ENCODE measurements around the gene CCDC110. TPM values are rescaled to one million over a fixed set of nuclear protein-coding genes. Genes with fewer than 3 reads are reported as not detected.

Gene CCDC110
- polyA plus RNA-seq, 1 experiment = not detected

DNA sequence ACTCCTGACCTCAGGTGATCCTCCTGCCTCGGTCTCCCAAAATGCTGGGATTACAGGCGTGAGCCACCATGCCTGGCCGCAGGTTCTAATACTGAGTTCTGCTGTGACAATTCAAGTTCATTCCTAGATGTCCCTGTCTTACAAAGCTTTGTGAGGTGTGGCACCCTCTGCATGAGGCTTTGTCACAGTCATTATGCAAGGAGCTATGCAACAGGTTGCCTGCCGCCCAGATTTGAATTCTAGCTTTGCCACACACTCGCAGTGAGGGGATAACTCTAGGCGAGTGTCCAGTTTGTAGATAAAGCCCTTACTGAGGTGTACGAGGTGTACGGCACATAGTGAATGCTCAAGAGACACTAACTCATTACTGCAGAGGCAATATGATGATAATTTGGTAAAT is 3.5 kb downstream of the CCDC110 start:
- no peak overlapping the region for H3K4me3 ChIP-seq (ENCODE audit: low read depth, low read length)
- ChIA-PET CTCF (interaction anchor here (1.5 kb wide), 1 partner anchor 11 kb away, joined by 3 read pairs; no protein-coding TSS in a partner anchor), POLR2A (no interaction called here)
- H3K27me3 ChIP-seq (ENCODE audit: control insufficient read depth, insufficient read depth, low read length) = peaks cover 19% of the 10 kb centered on the region
- DNase-seq (ENCODE audit: low read depth) = no peak
- no peaks in the 10 kb centered on the region for H3K36me3 ChIP-seq (ENCODE audit: control insufficient read depth, insufficient read depth, low read length)
- TF ChIP-seq, protein P1, sequence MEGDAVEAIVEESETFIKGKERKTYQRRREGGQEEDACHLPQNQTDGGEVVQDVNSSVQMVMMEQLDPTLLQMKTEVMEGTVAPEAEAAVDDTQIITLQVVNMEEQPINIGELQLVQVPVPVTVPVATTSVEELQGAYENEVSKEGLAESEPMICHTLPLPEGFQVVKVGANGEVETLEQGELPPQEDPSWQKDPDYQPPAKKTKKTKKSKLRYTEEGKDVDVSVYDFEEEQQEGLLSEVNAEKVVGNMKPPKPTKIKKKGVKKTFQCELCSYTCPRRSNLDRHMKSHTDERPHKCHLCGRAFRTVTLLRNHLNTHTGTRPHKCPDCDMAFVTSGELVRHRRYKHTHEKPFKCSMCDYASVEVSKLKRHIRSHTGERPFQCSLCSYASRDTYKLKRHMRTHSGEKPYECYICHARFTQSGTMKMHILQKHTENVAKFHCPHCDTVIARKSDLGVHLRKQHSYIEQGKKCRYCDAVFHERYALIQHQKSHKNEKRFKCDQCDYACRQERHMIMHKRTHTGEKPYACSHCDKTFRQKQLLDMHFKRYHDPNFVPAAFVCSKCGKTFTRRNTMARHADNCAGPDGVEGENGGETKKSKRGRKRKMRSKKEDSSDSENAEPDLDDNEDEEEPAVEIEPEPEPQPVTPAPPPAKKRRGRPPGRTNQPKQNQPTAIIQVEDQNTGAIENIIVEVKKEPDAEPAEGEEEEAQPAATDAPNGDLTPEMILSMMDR (IDR thresholded peaks at IDR 0.05; ENCODE audit: insufficient read depth, low read depth, low read length) = no peak

DNA sequence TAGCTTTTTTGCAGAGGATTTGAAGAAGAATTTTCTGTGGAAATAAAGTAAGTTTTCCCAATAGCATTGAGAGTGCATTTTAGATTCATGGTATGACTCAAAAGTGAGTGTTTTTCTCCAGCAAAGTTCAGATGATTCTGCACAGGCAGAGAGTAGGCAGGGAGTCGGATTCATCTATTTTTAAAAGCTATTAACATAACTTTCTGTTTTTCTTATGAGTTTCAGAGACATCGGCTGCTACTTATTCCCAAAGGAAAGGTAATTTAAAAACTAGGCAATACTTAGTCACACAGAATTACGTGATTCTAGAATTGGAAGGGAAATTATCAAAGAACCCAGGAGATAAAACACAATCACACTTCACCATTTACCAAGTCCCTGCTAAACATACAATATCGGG is 4.4 kb downstream of the CCDC110 start:
- no peak overlapping the region for H3K4me3 ChIP-seq (ENCODE audit: low read depth, low read length)
- no peaks in the 10 kb centered on the region for H3K36me3 ChIP-seq (ENCODE audit: control insufficient read depth, insufficient read depth, low read length)
- POLR2A ChIA-PET = no interaction called here
- CTCF ChIA-PET = no interaction called here
- TF ChIP-seq, protein P1 (IDR thresholded peaks at IDR 0.05; ENCODE audit: insufficient read depth, low read depth, low read length) = no peak
- peaks cover 19% of the 10 kb centered on the region for H3K27me3 ChIP-seq (ENCODE audit: control insufficient read depth, insufficient read depth, low read length)
- DNase-seq (ENCODE audit: low read depth) = no peak

DNA sequence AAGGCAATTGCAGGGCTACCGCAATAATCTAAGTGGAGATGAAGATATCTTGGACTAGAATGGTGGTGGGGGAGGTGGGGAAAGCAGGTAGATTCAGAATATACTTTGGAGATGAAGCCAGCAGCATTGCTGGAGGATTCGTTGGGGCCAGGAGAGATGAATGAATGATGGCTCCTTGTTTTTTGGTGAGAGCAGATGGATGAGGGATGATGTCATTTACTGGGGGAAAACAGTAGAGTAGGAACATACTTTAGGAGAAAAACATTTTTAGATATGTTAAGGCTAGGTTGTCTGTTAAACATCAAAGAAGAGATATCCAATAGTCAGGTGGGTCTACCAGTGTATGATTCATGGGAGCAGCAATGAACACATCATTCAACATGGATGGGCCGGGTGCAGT is 5.8 kb downstream of the CCDC110 start:
- CTCF ChIA-PET = no interaction called here
- TF ChIP-seq, protein P1 (IDR thresholded peaks at IDR 0.05; ENCODE audit: insufficient read depth, low read depth, low read length) = no peak
- no peak for DNase-seq (ENCODE audit: low read depth)
- POLR2A ChIA-PET = no interaction called here
- Histone ChIP-seq H3K4me3 (ENCODE audit: low read depth, low read length) (no peak overlapping the region), H3K27me3 (ENCODE audit: control insufficient read depth, insufficient read depth, low read length) (peaks cover 17% of the 10 kb centered on the region), H3K36me3 (ENCODE audit: control insufficient read depth, insufficient read depth, low read length) (no peaks in the 10 kb centered on the region)

DNA sequence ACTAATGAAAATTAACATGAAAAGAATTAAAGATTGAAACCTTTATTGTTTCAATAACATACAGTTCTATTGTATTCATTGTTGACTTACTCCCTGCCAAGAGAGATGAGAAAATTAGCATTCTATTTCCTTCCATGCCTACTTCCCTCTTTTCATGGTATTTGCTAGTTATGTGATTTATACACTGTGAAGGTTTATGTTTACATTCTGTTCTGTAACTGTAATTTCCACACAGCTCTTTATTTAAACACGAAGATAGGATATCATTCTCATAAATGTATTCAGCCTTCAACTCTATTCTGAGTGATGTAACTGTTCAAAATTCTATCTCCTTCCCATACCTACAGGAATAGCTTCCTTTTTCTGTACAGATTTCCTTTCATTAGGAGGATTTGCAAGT is 6.6 kb downstream of the CCDC110 start:
- ChIA-PET POLR2A (no interaction called here), CTCF (no interaction called here)

DNA sequence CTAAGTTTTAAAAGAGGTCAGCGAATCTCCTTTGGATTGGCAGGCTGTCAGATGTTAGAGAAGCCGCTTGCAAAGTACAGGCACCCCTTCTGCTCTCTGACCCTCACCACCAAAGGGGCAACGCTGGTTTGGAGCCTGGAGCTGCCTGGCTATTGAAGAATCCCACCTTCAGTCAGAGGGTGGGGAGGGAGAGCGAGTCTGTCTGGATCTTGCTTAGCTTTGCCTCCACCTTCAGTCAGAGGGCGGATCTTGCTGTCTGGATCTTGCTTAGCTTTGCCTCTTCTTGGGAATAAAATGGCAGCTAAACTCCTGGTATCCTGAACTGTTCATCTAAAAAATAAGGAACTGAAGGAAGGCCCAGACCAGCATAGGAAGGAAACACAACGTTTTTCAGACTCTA is 7.3 kb downstream of the CCDC110 start:
- ChIA-PET CTCF (no interaction called here), POLR2A (no interaction called here)

More for the DNA sequence above, 6.6 kb downstream of the CCDC110 start:
- TF ChIP-seq, protein P1 (IDR thresholded peaks at IDR 0.05; ENCODE audit: insufficient read depth, low read depth, low read length) = no peak
- Histone ChIP-seq H3K36me3 (ENCODE audit: control insufficient read depth, insufficient read depth, low read length) (no peaks in the 10 kb centered on the region), H3K4me3 (ENCODE audit: low read depth, low read length) (no peak overlapping the region), H3K27me3 (ENCODE audit: control insufficient read depth, insufficient read depth, low read length) (peaks cover 15% of the 10 kb centered on the region)
- DNase-seq (ENCODE audit: low read depth) = no peak

More for the DNA sequence above, 7.3 kb downstream of the CCDC110 start:
- Histone ChIP-seq H3K27me3 (ENCODE audit: control insufficient read depth, insufficient read depth, low read length) (peaks cover 11% of the 10 kb centered on the region), H3K4me3 (ENCODE audit: low read depth, low read length) (no peak overlapping the region), H3K36me3 (ENCODE audit: control insufficient read depth, insufficient read depth, low read length) (no peaks in the 10 kb centered on the region)
- TF ChIP-seq, protein P1 (IDR thresholded peaks at IDR 0.05; ENCODE audit: insufficient read depth, low read depth, low read length) = no peak
- DNase-seq (ENCODE audit: low read depth) = no peak
